ENCODE data around the gene TXNRD2.

The TXNRD2 gene

DNA sequence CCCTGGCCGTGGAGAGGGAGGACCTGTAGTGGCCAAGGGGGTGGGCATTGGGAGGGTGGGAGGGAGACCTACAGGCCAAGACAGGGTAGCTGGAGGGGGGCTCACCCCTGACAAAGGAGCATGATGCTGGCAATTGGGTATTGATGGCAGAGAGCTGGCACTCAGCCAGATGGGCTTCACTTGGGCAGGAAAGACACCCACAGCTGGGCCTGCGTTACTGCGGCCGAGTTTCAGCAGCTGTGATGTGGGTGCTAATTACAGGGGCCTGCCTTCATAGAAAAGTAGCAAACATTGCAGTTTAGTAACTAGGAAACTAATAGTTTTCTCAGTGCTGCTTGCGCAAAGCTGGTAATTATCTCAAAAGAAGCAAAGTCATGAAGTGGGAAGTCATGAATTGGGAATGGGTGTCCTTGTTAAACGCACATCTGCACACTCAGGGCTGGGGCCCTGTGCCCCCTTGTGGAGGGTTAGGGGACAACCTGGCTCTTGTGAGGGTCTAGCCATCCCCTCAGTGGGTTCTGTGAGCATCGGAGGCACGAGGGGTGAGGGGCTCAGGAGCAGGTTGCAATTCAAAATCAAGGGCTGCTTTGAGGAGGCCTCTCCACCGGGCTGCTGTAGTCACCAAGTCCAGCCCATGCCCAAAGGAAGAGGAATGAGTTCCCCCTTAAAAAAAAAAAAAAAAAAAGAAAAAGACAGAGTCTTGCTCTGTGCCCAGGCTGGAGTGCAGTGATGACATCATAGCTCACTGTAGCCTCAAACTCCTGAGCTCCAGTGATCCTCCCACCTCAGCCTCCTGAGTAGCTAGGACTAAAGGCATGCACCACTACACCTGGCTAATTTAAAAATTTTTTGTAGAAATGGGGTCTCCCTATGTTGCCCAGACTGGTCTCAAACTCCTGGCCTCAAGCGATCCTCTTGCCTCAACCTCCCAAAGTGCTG is 24.4 kb upstream of the TXNRD2 start:
- no peak for DNase-seq

DNA sequence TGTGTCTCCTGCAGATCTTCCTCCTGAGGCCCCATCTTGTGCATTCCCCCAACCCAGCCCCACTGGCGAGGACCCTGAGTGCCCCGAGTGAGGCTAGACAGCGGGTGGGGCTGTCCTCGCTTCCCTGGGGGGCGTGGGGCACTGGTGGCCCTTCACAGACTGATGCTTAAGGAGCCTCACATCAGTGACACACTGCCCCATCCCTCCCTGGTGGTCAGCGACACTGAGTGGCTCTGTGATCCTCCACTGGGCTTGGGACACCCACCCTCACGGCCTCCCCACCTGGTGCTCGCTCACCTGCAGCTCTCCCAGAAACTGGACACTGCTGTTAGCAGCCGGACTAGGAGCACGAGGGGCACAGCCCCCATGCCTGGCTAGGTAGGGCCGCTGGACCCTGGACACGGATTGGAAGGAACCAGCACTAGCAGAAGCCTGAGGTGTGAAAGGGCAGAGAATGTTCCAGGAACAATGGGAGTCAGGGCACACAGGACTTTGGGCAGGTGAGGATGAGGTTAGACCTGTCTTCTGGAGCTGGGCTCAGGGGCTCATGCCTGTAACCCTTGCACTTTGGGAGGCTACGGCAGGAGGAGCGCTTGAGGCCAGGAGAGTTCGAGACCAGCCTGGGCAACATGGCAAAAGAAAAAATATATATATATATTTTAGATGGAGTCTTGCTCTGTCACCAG is 23.2 kb upstream of the TXNRD2 start:
- no peak for DNase-seq

DNA sequence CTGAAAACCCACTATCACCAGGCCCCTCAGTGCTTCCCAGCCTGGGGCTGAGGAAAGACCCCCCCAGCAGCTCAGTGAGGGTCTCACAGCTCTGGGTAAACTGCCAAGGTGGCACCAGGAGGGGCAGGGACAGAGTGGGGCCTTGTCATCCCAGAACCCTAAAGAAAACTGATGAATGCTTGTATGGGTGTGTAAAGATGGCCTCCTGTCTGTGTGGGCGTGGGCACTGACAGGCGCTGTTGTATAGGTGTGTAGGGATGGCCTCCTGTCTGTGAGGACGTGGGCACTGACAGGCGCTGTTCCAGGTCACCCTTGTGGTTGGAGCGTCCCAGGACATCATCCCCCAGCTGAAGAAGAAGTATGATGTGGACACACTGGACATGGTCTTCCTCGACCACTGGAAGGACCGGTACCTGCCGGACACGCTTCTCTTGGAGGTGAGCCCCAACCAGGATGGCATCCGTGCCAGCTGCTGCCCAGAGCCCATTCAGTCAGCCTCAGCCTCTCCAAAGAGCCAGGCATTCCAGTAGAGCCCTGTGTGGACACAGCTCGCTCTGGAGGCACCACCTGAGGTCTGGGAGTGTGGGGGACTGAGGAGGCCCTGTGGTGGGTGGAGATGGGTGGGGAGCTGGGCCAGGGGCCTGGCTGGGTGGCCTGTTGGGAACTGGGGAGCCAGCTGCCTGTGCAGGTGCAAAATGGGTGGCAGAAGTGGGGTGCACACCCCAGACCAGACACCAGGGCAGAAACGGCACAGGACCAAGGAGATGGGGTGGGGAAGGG is 22.4 kb upstream of the TXNRD2 start:
- no peak for DNase-seq

DNA sequence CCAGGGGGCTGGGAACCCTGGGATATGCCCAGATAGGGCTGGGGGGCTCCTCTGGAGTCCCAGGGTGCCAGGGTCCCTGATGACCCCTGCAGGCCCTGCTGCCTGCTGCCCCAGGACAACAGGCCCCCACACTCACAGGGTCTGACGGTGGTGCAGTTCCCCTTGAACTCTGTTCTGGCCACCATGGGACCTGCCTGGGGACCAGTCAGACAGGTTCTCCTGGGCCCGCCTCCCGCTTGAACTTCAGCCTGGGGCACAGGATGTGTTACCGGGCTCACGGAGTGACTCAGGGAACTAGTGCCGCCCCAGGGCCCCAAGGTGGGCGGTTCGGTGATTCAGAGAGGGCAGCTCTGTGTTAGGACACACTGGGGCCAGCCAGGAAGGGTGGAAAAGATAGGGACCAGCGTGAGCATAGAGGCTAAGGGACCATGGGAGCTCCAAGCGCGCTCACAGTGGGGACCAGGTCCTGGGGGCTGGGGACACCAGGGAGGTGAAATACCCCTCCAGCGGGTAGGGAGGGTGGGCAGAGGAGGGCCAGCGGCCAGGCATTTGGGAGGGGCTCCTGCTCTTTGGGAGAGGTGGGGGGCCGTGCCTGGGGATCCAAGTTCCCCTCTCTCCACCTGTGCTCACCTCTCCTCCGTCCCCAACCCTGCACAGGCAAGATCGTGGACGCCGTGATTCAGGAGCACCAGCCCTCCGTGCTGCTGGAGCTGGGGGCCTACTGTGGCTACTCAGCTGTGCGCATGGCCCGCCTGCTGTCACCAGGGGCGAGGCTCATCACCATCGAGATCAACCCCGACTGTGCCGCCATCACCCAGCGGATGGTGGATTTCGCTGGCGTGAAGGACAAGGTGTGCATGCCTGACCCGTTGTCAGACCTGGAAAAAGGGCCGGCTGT is 21.5 kb upstream of the TXNRD2 start:
- DNase-seq, result no peak

DNA sequence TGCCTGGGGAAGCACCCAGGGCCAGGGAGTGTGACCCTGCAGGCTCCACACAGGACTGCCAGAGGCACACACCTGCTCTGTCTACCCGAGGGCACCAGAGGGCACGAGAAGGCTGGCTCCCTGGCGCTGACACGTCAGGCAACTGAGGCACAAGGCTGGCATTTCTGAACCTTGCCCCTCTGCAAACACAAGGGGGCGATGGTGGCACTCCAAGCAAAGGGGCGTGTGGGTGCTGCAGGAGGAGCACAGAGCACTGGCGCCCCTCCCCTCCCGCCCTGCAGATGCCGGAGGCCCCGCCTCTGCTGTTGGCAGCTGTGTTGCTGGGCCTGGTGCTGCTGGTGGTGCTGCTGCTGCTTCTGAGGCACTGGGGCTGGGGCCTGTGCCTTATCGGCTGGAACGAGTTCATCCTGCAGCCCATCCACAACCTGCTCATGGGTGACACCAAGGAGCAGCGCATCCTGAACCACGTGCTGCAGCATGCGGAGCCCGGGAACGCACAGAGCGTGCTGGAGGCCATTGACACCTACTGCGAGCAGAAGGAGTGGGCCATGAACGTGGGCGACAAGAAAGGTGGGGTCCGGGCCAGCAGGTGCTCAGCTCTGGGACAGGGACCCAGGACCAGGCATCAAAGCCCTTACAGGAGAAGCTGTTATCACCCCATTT is 20.8 kb upstream of the TXNRD2 start:
- DNase-seq, result peak; percentile 66

DNA sequence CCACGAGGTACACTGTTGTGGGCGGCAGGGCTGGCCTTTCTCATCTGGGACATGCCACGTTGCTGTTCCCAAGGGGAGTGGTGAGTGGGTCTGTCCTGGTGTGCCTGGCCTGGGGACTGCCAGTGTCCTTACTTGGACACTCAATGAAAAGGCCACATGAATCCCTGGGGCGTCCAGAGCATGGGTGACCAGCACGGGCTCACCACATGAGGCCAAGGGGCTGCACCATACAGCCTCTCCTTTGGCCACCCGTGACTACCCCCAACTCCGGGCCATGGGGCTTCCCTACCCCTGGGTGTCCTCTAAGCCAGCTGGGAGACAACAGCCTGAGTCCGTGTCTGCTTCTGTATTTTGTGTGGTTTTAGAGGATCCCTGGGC is 20.2 kb upstream of the TXNRD2 start:
- no peak for DNase-seq

DNA sequence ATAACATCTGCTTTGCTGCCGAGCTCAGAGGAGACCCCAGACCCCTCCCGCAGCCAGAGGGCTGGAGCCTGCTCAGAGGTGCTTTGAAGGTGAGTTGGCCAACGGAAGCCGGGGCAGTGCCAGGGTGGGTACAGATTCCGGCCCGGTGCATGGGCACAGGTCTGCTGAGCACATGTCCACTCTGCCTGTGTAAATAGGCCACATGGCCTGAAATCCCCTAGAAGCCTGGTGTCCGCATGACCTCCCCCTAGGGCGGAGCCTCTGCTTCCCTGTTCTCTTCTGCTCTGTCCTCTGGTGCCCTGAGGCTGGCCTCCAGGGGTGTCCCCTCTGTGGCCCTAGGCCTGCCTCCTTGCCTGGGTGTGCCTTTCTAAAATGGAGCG is 19.6 kb upstream of the TXNRD2 start:
- DNase-seq, result no peak

DNA sequence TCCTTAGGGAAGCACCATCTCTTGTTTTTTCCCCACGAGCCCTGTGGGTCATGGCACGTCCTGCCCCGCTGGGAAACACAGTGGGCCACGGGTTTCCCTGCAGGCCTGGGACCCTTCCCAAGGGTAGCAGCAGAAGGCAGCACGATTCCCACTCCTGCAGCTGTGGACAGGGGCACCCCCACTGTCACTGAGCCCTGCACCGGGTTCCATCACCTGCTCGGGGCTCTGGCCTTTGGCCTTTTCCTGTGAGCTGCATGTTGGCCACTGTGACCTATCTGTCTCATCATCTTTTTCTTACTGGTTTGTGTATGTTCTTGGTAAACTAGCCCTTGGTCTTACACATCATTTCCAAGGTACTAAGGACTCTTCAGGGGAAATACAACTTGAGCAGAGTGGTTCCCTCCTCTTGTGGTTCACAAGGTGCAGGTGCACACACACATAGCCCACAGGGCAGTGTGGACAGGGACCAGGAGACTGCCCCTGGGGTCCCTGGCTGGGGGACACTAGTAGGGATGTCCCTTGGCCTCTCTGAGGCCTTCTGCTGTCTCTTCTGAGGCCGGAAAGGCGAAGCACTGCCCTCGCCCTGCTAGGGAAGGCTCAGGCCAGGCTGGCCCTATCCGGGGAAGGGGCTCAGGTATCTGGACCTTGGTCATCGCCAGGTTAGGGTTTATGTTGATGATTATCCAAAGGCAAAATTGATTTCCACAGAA is 19.0 kb upstream of the TXNRD2 start:
- no peak for DNase-seq

DNA sequence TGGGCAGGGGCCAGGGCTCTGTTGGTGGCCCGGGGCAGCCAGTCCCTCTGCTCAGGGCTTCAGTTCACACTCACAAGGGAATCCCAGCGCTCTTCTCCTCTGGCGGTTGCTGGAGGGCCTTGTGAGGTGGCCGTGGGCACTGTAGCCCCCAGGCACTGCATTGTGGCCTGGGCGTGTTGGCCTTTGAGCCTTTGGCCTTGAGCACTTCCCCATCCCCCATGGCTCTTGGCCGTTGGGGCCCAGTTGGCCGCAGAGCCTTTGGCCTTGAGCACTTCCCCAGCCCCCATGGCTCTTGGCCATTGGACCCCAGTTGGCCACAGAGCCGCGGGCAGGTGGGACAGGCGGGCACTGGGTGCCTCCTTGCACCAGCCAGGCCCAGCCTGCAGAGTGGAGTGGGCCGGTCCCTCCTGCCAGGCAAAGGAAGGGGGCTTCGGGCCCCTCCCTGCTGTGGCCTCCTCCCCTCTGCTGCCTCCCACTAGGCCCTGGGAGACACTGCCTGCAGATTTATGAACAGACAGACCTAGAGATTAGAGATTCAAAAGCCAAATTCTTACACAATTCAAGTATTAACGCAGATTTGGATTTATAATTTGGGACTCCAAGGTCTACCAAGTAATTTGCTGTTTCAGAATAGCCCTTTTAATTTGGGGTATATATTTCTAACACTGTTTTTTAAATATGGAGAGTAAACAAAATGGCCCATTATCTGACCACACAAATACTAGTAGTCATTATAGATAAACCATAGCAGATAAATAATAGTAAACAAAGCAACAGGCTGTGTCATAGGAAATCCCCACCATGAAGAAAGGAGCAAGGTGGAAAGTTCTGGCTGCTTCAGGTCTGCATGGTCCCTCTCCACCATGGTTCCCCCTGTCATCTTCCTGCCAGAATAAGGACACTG is 18.2 kb upstream of the TXNRD2 start:
- DNase-seq, result no peak

DNA sequence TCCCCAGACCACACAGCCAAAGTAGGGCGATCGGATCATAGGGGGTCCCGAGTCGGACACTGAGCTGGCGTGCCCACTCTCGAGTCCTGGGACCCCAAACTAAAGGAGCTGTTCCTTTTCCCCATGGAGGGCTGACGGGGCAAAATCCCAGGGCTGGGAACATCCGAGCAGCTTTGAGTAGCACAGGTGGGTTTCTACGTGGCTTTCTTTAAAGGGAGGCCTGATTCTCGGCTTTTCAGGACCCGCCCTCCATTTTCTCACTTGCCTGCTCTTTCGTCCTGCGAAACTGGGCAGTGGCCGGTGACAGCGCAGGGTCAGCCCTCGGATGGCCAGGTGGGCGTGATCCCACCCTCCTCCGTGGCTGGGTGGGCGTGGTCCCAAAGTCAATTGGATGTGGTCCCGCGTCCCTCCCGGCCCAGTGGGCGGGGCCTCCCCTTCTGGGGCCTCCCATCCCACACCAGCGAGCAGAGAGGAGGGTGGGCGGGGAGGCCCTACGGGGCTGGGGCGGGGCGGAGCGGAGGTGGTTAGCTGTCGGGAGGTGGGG is 17.5 kb upstream of the TXNRD2 start:
- DNase-seq, result peak; percentile 79

DNA sequence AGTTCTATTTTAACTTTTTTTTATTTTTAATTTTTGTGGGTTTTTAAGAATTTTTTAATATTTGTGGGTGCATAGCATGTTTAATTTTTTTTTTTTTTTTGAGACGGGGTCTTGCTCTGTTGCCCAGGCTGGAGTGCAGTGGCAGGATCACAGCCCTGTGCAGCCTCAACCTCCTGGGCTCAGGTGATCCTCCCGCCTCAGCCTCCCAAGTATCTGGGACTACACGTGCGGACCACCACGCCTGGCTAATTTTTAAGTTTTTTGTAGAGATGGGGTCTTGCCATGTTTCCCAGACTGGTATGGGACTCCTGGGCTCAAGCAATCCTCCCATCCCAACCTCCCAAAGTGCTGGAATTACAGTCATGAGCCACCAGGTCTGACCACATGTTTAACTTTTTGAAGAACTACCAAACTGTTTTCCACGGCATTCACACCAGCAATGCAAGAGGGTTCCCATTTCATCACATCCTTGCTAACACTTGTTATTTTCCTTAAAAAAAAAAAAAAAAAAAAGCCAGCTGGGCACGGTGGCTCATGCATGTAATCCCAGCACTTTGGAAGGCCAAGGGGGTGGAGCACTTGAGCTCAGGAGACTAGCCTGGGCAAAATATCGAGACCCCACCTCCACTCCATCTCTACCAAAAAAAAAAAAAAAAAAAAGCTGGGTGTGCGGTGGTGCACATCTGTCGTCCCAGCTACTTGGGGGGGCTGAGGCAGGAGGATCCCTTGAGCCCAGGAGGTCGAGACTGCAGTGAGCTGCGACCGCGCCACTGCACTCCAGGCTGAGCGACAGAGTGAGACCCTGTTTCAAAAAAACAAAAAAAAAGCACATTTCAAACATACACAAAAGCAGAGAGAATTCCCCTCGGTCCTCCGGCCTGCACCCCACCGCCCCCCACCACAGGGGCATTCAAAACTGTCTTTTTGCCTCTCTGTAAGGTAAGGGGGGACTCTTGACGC is 16.7 kb upstream of the TXNRD2 start:
- no peak for DNase-seq

DNA sequence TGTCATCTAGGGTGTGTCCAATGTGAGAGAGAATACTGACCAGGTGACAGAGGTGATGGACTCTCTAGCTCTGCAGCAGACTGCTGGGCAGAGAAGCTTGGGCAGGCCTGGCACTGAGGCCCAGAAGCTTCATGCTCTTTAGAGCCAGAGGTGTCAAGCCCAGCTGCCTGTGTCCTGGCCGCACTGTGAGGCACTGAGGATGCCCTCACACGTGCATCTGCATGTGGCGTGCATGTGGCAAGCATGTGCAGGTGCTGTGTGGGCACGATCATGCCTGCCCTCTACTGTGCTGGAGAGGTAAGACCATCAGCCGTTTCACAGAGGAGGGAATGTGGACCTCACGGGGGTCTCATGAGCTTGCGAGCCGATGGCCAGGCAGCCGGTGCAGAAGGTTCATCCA is 15.8 kb upstream of the TXNRD2 start:
- no peak for DNase-seq

DNA sequence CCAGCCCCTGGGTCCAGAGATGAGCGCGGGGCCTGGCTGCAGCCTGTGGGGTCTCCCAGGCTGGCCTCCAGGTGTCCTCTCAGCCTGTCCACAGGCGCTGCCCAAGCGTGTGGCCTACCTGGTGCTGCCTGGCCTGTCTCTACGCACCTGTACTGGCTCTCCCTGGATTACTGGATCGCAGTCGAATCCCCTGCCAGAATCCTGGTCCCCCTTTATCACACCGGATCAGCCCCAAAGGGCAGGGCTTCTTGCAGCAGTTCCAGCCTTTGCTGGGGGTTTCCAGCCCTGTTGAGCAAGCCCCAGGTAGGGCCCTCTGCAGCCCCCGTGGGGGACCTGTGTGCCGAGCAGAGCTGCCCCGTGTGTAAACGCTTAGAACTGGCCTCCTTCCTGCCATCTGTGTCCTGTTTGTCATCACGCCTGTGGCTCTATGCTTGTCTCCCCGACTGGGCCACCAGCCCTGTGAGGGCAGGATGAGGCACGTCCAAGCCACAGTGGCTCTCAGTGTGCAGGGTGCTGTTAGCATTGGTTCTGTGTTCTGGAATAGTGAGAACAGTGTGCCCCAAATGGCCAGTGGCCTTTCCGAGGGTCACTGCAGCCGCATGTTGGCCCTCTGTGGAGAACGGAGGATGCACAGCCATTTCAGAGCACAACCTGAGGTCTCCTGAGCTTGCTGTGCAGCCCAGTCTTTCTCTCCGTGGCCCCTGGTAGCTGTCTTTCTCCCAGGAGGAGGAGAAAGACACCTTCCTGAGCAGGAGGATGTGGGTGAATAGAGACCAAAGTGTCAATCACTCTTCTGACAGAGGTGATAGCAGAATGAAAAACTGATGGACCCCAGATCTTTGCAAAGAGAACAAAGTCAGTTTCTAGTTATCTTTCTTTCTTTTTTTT is 13.9 kb upstream of the TXNRD2 start:
- DNase-seq, result no peak

DNA sequence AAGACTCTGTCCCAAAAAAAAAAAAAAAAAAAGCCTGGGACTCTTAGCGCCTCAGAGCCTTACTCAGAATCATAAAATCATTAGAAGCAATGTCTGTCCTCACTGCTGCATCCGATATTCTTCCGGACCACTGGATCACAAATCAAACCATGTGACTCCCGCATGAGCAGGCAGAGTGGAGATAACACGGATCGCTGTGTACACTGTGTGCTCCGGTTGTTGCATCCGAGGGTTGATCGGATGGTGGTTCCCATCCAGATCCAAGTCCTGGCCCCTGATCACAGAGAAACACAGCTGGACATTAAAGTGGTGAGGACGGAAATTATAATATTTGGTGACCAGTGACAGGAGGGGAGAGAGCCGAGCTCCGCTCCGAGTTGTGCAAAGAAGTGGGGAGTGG is 9.7 kb upstream of the TXNRD2 start:
- peak; percentile 71 for DNase-seq

DNA sequence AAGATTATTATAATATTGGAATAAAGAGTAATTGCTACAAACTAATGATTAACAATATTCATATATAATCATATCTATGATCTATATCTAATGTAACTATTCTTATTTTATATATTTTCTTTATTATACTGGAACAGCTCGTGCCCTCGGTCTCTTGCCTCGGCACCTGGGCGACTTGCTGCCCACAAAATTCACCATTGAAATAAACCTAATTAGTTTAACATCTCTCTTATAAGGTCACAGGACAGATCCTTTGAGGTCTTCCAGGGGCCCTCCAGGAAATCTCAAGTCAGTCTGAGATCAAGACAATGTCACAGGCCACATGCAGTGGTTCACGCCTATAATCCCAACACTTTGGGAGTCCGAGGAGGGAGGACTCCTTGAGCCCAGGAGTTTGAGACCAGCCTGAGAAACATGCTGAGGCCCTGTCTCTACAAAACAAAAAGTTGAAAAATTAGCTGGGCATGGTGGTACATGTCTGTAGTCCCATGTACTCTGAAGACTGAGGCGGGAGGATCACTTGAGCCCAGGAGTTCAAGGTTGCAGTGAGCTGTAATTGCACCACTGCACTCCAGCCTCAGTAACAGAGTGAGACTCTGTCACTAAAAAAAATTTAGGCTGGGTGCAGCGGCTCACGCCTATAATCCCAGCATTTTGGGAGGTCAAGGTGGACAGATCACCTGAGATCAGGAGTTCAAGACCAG is 6.6 kb upstream of the TXNRD2 start:
- peak; percentile 1 for DNase-seq

DNA sequence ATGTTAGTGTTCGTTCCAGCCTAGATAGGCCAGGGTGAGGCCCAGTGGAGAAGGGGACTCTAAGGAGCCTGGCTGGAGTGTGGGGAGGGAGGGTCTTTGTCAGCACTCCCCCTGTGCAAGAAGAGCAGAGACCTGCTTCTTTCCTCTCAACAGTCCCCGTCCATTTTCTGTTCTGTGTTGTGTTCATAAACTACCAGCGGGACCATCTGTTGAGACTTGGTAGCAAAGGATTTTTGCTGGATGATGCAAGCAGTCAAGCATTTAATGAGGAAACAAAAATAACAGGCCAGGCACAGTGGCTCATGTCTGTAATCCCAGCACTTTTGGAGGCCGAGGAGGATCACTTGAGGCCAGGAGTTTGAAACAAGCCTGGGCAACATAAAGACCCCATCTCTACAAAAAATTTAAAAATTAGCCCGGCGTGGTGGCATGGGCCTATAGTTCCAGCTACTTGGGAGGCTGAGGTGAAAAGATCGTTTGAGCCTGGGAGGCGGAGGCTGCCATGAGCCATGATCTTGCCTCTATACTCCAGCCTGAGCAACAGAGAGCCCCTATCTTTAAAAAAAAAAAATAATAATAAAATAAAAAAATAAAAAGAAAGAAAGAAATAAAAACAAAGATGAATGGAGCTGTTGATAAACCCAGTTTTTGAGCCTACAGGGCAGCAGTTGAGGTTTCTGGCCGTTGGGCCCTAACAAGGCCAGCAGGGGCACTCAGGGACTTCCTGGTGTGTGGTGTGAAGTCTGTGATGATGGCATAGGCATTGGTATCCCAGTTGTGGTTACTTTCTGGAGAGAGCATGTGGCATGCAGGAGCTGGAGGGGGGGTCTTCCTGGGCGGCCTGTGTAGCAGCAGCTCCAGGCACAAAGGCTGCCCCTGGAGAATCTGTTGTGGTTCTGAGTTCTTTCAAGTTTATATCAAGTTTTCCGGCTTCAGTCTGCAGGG is 1.7 kb upstream of the TXNRD2 start:
- DNase-seq, result peak; percentile 49
